ENCODE data around the gene HLCS. TPM values are rescaled to one million over a fixed set of nuclear protein-coding genes. Genes with fewer than 3 reads are reported as not detected.
A peak's percentile ranks its signal among the peaks of the same experiment; 100 is the strongest.

The HLCS gene
- 31.3 and 40.0 TPM in 2 replicates for total RNA-seq
- polyA plus RNA-seq = 17.3 and 23.1 TPM in 2 replicates
- 13.9 and 20.4 TPM in 2 replicates for polyA plus RNA-seq (2012)
- polyA minus RNA-seq (ENCODE audit: low replicate concordance) = 16.9 and 35.3 TPM in 2 replicates

DNA sequence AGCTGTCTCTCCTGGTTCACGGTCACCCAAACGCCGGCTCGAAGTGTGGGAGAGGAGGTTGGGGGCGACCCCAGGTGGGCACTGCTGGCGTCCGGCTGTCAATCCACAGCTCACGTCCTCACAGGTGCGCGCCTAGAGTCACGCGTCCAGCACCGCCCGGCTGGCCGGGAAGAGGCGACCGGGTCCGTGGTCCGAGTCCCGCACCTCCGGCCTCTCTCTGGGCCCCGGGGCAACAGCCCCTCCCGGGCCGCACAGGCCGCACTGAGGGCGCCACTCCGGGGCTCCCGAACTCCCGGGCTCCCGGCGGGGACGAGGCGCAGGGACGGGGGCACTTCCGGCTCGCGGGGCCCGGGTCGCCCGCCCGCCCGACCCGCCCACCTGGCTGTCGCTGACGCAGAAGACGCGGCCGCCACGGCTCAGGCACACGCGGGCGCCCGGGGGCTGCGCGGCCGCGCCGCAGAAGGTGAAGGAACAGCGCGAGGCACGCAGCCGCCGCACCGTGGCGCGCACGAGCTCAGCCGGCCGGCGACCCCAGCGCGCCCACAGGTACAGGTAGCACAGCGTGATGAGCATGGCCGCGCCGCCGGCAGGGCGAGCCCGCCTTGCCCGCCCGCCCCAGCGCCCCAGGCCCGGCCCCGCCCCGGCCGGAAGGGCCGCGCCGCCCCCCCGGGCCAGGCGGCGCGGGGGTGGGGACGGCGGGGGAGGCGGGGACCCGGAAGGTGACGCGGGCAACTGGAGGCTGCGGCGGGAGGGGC lies at the start of gene HLCS:
Gene HLCS, minus strand, starts transcription at position 604 of the 755 bp plus-strand sequence. Its CDS starts 31 bp downstream, at position 573.
- H3K27me3 ChIP-seq (ENCODE audit: control insufficient read depth, insufficient read depth, low read length) = no peaks in the 10 kb centered on the region
- DNase-seq (ENCODE audit: low read depth in 2 of 2) = peak; percentile 49 to 62
- peak within 1 kb of the TSS; percentile 68 for H2AFZ ChIP-seq (ENCODE audit: low read length)
- H4K20me1 ChIP-seq (ENCODE audit: control insufficient read depth, extremely low read depth, insufficient read depth, low read length) = no peaks in the 10 kb centered on the region
- no peak for TF ChIP-seq EZH2 (IDR thresholded peaks at IDR 0.05; ENCODE audit: low read length, missing control alignments)
- peak within 1 kb of the TSS; percentile 53 for H3K27ac ChIP-seq (ENCODE audit: insufficient read depth, low read length)
- H3K9me3 ChIP-seq (ENCODE audit: control insufficient read depth, insufficient read depth, low read depth, low read length) = no peaks in the 10 kb centered on the region
- H3K4me1 ChIP-seq (ENCODE audit: control insufficient read depth, extremely low read depth, insufficient read depth, low read length) = no peaks in the 10 kb centered on the region
- peak within 1 kb of the TSS; percentile 90 for H3K4me2 ChIP-seq (ENCODE audit: extremely low read depth, insufficient read depth, low read length)
- peak within 1 kb of the TSS; percentile 65 to 74 (median 68) for H3K4me3 ChIP-seq (replicated peaks in 1 of 4; ENCODE audit: control extremely low read depth in 1 of 4, insufficient read depth in 1 of 4, low read depth in 3 of 4, low read length in 4 of 4)
- peak within 1 kb of the TSS; percentile 78 for H3K9ac ChIP-seq (ENCODE audit: insufficient read depth, low read length)
- no peaks in the 10 kb centered on the region for H3K36me3 ChIP-seq (ENCODE audit: control insufficient read depth, insufficient read depth, low read length)
- H3K79me2 ChIP-seq (ENCODE audit: control insufficient read depth, insufficient read depth, low read length) = no peaks in the 10 kb centered on the region

DNA sequence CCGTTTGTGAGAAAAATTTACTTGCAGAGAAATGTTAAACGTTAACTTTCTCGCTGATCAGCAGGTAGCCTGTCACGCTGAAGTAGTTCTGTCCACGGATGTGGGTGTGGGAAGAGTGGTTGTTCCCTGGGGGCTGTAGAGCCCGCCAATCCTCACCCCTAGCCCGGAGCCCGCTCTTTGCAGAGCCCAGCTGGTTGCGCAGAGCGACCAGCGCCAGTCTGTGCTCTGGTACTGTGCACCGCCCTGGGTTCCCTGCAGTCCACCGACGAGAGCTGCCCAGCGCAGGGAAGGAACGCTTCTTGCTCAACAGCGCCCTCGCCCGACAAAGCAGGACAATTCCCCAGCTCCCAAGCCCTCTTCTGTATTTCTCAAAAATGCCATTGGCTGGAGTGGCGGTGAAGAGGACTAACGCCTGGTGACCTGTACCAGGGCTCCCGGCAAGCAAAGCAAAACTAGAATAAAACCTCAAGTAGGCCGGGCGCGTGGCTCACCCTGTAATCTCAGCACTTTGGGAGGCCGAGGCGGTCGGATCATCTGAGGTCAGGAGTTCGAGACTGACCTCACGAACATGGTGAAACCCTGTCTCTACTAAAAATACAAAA lies 43.4 kb upstream of the HLCS start:
- Histone ChIP-seq H3K4me3 (replicated peaks in 1 of 4; ENCODE audit: control extremely low read depth in 1 of 4, insufficient read depth in 1 of 4, low read depth in 3 of 4, low read length in 4 of 4) (peak overlapping the region in 2 of 4 experiments; percentile 13 to 42), H4K20me1 (ENCODE audit: control insufficient read depth, extremely low read depth, insufficient read depth, low read length) (no peaks in the 10 kb centered on the region)
- peak; percentile 80 to 81 for DNase-seq (ENCODE audit: low read depth in 2 of 2)

GRCh38 chr21:37008724-37009123 lies 42.3 kb upstream of the HLCS start:
- Histone ChIP-seq H3K36me3 (ENCODE audit: control insufficient read depth, insufficient read depth, low read length) (no peaks in the 10 kb centered on the region), H4K20me1 (ENCODE audit: control insufficient read depth, extremely low read depth, insufficient read depth, low read length) (no peaks in the 10 kb centered on the region), H3K4me1 (ENCODE audit: control insufficient read depth, extremely low read depth, insufficient read depth, low read length) (no peaks in the 10 kb centered on the region), H3K79me2 (ENCODE audit: control insufficient read depth, insufficient read depth, low read length) (no peaks in the 10 kb centered on the region), H3K9me3 (ENCODE audit: control insufficient read depth, insufficient read depth, low read depth, low read length) (no peaks in the 10 kb centered on the region), H3K4me3 (replicated peaks in 1 of 4; ENCODE audit: control extremely low read depth in 1 of 4, insufficient read depth in 1 of 4, low read depth in 3 of 4, low read length in 4 of 4) (no peak overlapping the region), H3K9ac (ENCODE audit: insufficient read depth, low read length) (no peak overlapping the region), H2AFZ (ENCODE audit: low read length) (no peak overlapping the region), H3K27ac (ENCODE audit: insufficient read depth, low read length) (no peak overlapping the region), H3K4me2 (ENCODE audit: extremely low read depth, insufficient read depth, low read length) (no peak overlapping the region), H3K27me3 (ENCODE audit: control insufficient read depth, insufficient read depth, low read length) (peaks cover 16% of the 10 kb centered on the region)
- no peak for TF ChIP-seq EZH2 (IDR thresholded peaks at IDR 0.05; ENCODE audit: low read length, missing control alignments)
- TF ChIP-seq, protein P1, sequence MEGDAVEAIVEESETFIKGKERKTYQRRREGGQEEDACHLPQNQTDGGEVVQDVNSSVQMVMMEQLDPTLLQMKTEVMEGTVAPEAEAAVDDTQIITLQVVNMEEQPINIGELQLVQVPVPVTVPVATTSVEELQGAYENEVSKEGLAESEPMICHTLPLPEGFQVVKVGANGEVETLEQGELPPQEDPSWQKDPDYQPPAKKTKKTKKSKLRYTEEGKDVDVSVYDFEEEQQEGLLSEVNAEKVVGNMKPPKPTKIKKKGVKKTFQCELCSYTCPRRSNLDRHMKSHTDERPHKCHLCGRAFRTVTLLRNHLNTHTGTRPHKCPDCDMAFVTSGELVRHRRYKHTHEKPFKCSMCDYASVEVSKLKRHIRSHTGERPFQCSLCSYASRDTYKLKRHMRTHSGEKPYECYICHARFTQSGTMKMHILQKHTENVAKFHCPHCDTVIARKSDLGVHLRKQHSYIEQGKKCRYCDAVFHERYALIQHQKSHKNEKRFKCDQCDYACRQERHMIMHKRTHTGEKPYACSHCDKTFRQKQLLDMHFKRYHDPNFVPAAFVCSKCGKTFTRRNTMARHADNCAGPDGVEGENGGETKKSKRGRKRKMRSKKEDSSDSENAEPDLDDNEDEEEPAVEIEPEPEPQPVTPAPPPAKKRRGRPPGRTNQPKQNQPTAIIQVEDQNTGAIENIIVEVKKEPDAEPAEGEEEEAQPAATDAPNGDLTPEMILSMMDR (conservative IDR thresholded peaks at IDR 0.05 in 1 of 2, IDR thresholded peaks at IDR 0.05 in 1 of 2; ENCODE audit: low read depth in 1 of 2, low read length in 2 of 2) = no peak
- DNase-seq (ENCODE audit: low read depth in 2 of 2) = no peak

More for the DNA sequence above, 43.4 kb upstream of the HLCS start:
- Histone ChIP-seq H3K4me1 (ENCODE audit: control insufficient read depth, extremely low read depth, insufficient read depth, low read length) (no peaks in the 10 kb centered on the region), H3K9me3 (ENCODE audit: control insufficient read depth, insufficient read depth, low read depth, low read length) (no peaks in the 10 kb centered on the region), H3K27ac (ENCODE audit: insufficient read depth, low read length) (no peak overlapping the region), H3K27me3 (ENCODE audit: control insufficient read depth, insufficient read depth, low read length) (peaks cover 16% of the 10 kb centered on the region), H3K4me2 (ENCODE audit: extremely low read depth, insufficient read depth, low read length) (peak overlapping the region; percentile 28), H3K9ac (ENCODE audit: insufficient read depth, low read length) (no peak overlapping the region), H3K79me2 (ENCODE audit: control insufficient read depth, insufficient read depth, low read length) (no peaks in the 10 kb centered on the region), H2AFZ (ENCODE audit: low read length) (peak overlapping the region; percentile 23), H3K36me3 (ENCODE audit: control insufficient read depth, insufficient read depth, low read length) (no peaks in the 10 kb centered on the region)
- no peak for TF ChIP-seq EZH2 (IDR thresholded peaks at IDR 0.05; ENCODE audit: low read length, missing control alignments)
- TF ChIP-seq, protein P1 (conservative IDR thresholded peaks at IDR 0.05 in 1 of 2, IDR thresholded peaks at IDR 0.05 in 1 of 2; ENCODE audit: low read depth in 1 of 2, low read length in 2 of 2) = peak; percentile 82 to 95
